ENCODE results near the gene AQP12B.

DNA sequence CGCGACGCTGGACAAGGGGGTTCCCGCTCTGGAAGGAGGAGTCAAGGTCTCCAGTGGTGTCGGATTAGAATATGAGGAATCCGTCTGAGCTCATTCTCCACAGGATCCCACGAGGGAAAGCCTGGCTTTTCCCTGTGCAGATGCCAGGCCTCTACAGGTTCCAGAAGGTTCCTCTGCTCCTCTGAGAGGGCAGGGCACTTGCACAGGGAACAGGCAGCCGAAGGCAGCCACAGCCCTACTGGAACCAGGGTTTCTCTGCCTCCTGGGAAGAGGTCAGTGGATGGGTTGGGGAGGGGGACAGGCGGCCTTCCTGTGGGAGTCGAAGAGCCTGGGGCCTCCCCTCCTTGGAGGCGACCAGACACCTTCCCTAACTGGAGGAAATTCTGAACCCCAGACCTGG is 7.3 kb upstream of the AQP12B start:
- TF ChIP-seq RARB (CRISPR knock-in tag; IDR thresholded peaks at IDR 0.05) (no peak), ZNF565 (CRISPR knock-in tag; conservative IDR thresholded peaks at IDR 0.05; ENCODE audit: low read depth) (no peak), ZFP30 (CRISPR knock-in tag; IDR thresholded peaks at IDR 0.05) (no peak), ZFP3 (CRISPR knock-in tag; IDR thresholded peaks at IDR 0.05) (no peak), ISL1 (CRISPR knock-in tag; IDR thresholded peaks at IDR 0.05) (no peak), OSR1 (CRISPR knock-in tag; IDR thresholded peaks at IDR 0.05) (no peak), ARNTL (CRISPR knock-in tag; IDR thresholded peaks at IDR 0.05; ENCODE audit: borderline replicate concordance, low read depth) (no peak), BACH2 (CRISPR knock-in tag; IDR thresholded peaks at IDR 0.05; ENCODE audit: borderline replicate concordance) (no peak)
- TF ChIP-seq, protein P1, sequence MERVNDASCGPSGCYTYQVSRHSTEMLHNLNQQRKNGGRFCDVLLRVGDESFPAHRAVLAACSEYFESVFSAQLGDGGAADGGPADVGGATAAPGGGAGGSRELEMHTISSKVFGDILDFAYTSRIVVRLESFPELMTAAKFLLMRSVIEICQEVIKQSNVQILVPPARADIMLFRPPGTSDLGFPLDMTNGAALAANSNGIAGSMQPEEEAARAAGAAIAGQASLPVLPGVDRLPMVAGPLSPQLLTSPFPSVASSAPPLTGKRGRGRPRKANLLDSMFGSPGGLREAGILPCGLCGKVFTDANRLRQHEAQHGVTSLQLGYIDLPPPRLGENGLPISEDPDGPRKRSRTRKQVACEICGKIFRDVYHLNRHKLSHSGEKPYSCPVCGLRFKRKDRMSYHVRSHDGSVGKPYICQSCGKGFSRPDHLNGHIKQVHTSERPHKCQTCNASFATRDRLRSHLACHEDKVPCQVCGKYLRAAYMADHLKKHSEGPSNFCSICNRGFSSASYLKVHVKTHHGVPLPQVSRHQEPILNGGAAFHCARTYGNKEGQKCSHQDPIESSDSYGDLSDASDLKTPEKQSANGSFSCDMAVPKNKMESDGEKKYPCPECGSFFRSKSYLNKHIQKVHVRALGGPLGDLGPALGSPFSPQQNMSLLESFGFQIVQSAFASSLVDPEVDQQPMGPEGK (CRISPR knock-in tag; IDR thresholded peaks at IDR 0.05; ENCODE audit: borderline replicate concordance), result no peak
- TF ChIP-seq, protein P2, sequence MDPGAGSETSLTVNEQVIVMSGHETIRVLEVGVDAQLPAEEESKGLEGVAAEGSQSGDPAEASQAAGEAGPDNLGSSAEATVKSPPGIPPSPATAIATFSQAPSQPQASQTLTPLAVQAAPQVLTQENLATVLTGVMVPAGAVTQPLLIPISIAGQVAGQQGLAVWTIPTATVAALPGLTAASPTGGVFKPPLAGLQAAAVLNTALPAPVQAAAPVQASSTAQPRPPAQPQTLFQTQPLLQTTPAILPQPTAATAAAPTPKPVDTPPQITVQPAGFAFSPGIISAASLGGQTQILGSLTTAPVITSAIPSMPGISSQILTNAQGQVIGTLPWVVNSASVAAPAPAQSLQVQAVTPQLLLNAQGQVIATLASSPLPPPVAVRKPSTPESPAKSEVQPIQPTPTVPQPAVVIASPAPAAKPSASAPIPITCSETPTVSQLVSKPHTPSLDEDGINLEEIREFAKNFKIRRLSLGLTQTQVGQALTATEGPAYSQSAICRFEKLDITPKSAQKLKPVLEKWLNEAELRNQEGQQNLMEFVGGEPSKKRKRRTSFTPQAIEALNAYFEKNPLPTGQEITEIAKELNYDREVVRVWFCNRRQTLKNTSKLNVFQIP (CRISPR knock-in tag; IDR thresholded peaks at IDR 0.05; ENCODE audit: borderline replicate concordance, low read depth), result no peak
- TF ChIP-seq, protein P3, sequence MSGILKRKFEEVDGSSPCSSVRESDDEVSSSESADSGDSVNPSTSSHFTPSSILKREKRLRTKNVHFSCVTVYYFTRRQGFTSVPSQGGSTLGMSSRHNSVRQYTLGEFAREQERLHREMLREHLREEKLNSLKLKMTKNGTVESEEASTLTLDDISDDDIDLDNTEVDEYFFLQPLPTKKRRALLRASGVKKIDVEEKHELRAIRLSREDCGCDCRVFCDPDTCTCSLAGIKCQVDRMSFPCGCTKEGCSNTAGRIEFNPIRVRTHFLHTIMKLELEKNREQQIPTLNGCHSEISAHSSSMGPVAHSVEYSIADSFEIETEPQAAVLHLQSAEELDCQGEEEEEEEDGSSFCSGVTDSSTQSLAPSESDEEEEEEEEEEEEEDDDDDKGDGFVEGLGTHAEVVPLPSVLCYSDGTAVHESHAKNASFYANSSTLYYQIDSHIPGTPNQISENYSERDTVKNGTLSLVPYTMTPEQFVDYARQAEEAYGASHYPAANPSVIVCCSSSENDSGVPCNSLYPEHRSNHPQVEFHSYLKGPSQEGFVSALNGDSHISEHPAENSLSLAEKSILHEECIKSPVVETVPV (CRISPR knock-in tag; IDR thresholded peaks at IDR 0.05), result no peak
- TF ChIP-seq, protein P4, sequence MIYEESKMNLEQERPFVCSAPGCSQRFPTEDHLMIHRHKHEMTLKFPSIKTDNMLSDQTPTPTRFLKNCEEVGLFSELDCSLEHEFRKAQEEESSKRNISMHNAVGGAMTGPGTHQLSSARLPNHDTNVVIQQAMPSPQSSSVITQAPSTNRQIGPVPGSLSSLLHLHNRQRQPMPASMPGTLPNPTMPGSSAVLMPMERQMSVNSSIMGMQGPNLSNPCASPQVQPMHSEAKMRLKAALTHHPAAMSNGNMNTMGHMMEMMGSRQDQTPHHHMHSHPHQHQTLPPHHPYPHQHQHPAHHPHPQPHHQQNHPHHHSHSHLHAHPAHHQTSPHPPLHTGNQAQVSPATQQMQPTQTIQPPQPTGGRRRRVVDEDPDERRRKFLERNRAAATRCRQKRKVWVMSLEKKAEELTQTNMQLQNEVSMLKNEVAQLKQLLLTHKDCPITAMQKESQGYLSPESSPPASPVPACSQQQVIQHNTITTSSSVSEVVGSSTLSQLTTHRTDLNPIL (CRISPR knock-in tag; IDR thresholded peaks at IDR 0.05; ENCODE audit: low read depth), result no peak

All from SK-N-SH treated with all-trans-retinoic acid at 6 μM for 48 hours (cell line).